ENCODE results near the gene HAO2. TPM values are rescaled to one million over a fixed set of nuclear protein-coding genes. Genes with fewer than 3 reads are reported as not detected.

HAO2 gene
- total and polyA plus RNA-seq, 8 donors: 0.11 to 0.76 (median 0.35) TPM; not detected in 2

DNA sequence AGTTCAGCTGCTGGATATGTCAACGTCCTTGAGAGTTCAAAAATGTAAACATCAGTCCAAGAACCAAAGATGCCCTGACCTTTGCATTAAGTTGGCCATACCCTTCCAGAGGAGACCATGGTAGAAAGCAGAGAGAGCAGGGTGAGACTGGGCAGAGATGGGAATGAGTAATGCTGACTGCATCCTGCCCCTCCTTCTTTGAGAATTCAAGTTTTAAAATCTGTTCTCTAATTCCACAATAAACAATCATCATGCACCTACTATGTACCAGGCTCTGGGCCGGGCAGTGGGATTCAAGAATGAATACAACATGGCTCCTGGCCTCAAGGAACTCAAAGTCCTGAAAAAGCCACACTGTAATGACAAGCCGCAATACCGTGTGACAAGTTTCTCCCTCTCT lies 3.9 kb upstream of the HAO2 start:
- intact Hi-C loops (cut with DNase I): loop anchor here in 1 of 2 donors (10.0 kb wide), 1 partner anchor 80 kb away; no protein-coding TSS in a partner anchor
- no peaks in the 10 kb centered on the region for H3K4me1 ChIP-seq
- DNase-seq: no peak
- H3K36me3 ChIP-seq: no peaks in the 10 kb centered on the region
- no peaks in the 10 kb centered on the region for H3K9me3 ChIP-seq
- H3K27me3 ChIP-seq: no peaks in the 10 kb centered on the region
- no peak overlapping the region for H3K4me3 ChIP-seq
- TF ChIP-seq, protein P1, sequence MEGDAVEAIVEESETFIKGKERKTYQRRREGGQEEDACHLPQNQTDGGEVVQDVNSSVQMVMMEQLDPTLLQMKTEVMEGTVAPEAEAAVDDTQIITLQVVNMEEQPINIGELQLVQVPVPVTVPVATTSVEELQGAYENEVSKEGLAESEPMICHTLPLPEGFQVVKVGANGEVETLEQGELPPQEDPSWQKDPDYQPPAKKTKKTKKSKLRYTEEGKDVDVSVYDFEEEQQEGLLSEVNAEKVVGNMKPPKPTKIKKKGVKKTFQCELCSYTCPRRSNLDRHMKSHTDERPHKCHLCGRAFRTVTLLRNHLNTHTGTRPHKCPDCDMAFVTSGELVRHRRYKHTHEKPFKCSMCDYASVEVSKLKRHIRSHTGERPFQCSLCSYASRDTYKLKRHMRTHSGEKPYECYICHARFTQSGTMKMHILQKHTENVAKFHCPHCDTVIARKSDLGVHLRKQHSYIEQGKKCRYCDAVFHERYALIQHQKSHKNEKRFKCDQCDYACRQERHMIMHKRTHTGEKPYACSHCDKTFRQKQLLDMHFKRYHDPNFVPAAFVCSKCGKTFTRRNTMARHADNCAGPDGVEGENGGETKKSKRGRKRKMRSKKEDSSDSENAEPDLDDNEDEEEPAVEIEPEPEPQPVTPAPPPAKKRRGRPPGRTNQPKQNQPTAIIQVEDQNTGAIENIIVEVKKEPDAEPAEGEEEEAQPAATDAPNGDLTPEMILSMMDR (IDR thresholded peaks at IDR 0.05): no peak
- ATAC-seq: no peak
- H3K27ac ChIP-seq: no peak overlapping the region

DNA sequence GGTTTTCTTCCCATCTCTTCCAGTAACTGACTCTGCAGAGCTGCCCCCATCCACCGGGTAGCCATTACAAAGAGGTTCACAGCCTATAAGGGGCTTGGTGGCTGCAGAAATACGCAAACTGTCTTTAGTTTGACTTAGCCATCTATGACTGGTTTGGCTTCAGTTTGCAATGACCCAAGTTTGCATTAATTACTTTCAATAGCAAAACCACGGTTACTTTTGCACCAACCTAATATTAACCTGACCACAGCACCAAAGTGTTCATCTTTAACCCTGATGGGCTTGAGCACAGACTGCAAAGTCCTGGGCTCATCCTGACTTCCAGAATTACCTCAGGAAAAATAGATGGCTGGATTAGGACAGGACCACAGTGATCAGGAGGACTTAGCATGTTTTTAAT lies 2.2 kb upstream of the HAO2 start:
- no peak for ATAC-seq
- TF ChIP-seq, protein P1 (IDR thresholded peaks at IDR 0.05): no peak
- intact Hi-C loops (cut with DNase I): loop anchor here in 1 of 2 donors (10.0 kb wide), 1 partner anchor 82 kb away; no protein-coding TSS in a partner anchor
- H3K27ac ChIP-seq: no peak overlapping the region
- H3K27me3 ChIP-seq: no peaks in the 10 kb centered on the region
- no peaks in the 10 kb centered on the region for H3K9me3 ChIP-seq
- H3K36me3 ChIP-seq: no peaks in the 10 kb centered on the region
- no peak for DNase-seq
- no peaks in the 10 kb centered on the region for H3K4me1 ChIP-seq
- no peak overlapping the region for H3K4me3 ChIP-seq

DNA sequence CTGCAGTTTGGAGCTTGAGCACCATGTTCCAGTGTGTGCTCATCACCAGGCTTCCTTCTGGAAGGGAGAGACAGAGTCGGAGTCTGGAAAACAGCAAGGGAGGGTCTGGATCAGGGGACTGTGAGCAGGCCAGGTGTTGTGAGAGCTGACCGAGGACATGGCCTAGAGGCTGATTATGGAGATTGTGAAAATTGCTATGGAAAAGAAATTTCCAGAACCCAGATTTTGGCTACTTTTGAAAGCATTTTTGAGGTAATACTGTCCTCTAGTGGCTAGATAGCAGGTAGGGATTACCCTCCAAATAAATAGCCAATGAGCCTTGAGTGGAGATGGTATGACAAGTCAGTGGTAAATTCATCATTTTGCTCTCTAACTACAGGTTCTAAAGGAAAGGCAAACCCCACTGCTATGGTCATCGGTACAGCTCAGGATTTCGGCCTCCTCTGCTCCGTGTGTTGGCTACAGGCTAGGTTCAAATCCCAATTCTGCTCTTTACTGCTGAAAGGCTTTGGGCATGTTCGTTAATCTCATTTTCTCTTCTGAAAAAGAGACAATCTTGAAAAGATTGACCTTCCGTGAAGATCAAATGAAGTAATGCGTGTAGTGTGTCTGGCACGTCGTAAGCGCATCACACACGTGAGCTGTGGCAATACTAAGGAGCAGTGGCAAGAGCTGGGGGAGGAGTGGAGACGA lies 1.0 kb upstream of the HAO2 start:
- H3K27ac ChIP-seq: no peak overlapping the region
- H3K4me1 ChIP-seq: no peaks in the 10 kb centered on the region
- peak in 2 of 4 donors; percentile 38 to 42 for DNase-seq
- no peaks in the 10 kb centered on the region for H3K36me3 ChIP-seq
- H3K4me3 ChIP-seq: no peak overlapping the region
- H3K27me3 ChIP-seq: no peaks in the 10 kb centered on the region
- TF ChIP-seq, protein P1 (IDR thresholded peaks at IDR 0.05): peak in 1 of 2 donors; percentile 66
- intact Hi-C loops (cut with DNase I): loop anchor here in 1 of 2 donors (10.0 kb wide), 1 partner anchor 83 kb away; no protein-coding TSS in a partner anchor
- no peaks in the 10 kb centered on the region for H3K9me3 ChIP-seq
- ATAC-seq: peak; percentile 68

DNA sequence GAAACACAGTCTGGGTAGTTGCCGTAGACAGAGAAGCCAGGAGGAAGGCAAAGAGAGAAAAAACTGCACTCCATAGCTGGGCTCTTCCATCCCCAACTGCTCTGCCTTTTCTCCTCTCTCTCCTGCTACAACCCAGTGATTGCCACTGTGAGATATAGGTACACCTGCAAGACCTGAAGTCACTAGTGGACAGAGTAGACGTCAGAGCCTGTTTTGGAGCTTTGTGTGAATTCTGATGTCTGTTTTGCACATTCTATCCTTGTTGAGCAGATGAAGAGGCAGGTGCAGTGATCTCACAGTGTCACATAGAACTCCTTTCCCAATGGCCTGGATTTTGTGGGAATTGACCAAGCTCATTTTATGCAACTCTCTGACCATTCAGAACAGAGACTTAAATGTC lies 2.2 kb downstream of the HAO2 start:
- DNase-seq: no peak
- Histone ChIP-seq H3K9me3 (no peaks in the 10 kb centered on the region), H3K27ac (no peak overlapping the region), H3K36me3 (no peaks in the 10 kb centered on the region), H3K4me1 (no peaks in the 10 kb centered on the region), H3K4me3 (no peak overlapping the region), H3K27me3 (no peaks in the 10 kb centered on the region)
- TF ChIP-seq, protein P1 (IDR thresholded peaks at IDR 0.05): no peak
- ATAC-seq: no peak
- intact Hi-C loops (cut with DNase I): no loop called here

DNA sequence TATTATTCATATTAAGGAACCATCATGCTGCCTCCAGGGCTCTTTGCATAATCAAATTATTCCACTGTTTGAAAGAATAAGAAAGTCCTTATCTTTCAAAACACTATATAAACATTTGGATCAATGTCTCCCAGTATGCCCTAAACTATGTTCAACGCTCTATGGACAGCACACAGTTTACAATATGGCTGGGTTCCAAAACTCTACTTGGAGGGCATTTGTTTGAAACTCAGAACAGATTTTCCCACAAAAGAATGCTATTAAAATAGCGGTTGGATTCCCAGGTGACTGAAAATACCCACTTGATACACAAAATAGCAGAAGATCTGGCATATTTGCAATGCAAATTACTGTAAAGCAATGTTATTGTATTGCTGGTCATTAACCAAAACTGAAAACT lies 3.2 kb downstream of the HAO2 start:
- no peaks in the 10 kb centered on the region for H3K9me3 ChIP-seq
- no peak for DNase-seq
- no peak for ATAC-seq
- H3K27me3 ChIP-seq: no peaks in the 10 kb centered on the region
- H3K27ac ChIP-seq: no peak overlapping the region
- no peak overlapping the region for H3K4me3 ChIP-seq
- TF ChIP-seq, protein P1 (IDR thresholded peaks at IDR 0.05): no peak
- intact Hi-C loops (cut with DNase I): no loop called here
- H3K36me3 ChIP-seq: no peaks in the 10 kb centered on the region
- no peaks in the 10 kb centered on the region for H3K4me1 ChIP-seq
